Daoy (cell line): Measurements from ENCODE around the gene CFI. TPM values are rescaled to one million over a fixed set of nuclear protein-coding genes. Genes with fewer than 3 reads are reported as not detected.

Experiments used
- total RNA-seq: library from RNA; depleted of rRNA; stranded (reverse); fragments of >200 nt; shearing (Covaris generic); gene quantifications from 2 replicates; pipeline ENCODE4 v1.2.3, GENCODE V29; 2014; rRNA removed

Gene CFI
- total RNA-seq, 1 experiment from 2014 or later: 3.6 TPM

Other genes starting within 250 kb of the CFI start
- gene MCUB, start 241.8 kb downstream of the CFI start, total RNA-seq: 12.5 and 49.1 TPM in 2 replicates
- gene CASP6, start 98.6 kb downstream of the CFI start, total RNA-seq: 21.7 and 31.8 TPM in 2 replicates
- gene PLA2G12A, start 71.9 kb downstream of the CFI start, total RNA-seq: 5.3 and 7.6 TPM in 2 replicates
- 5.7 and 6.4 TPM in 2 replicates for gene GAR1, start 13.8 kb upstream of the CFI start, total RNA-seq
- gene RRH, start 26.0 kb upstream of the CFI start, total RNA-seq: not detected in 2 replicates
- not detected in 2 replicates for gene LRIT3, start 46.1 kb upstream of the CFI start, total RNA-seq
- 4.7 and 7.3 TPM in 2 replicates for gene EGF, start 110.9 kb upstream of the CFI start, total RNA-seq